Stimulated activated CD8-positive, alpha-beta memory T cell treated with anti-CD3 and anti-CD28 coated beads, Interleukin-15, amount 100 ng/mL, for 1 hour (primary cell): ENCODE measurements around the gene OR2T10.
"Not testable (repeated sequence)": the region's sequence is repeated elsewhere in the genome, so short reads cannot be mapped to it uniquely, and the experiment has no call there.

Source experiments
- DNase-seq: peaks from one replicate; pipeline ENCODE4 v3.0.0-alpha.2; 2020; ENCODE audit warnings: low read depth

OR2T10 gene, protein sequence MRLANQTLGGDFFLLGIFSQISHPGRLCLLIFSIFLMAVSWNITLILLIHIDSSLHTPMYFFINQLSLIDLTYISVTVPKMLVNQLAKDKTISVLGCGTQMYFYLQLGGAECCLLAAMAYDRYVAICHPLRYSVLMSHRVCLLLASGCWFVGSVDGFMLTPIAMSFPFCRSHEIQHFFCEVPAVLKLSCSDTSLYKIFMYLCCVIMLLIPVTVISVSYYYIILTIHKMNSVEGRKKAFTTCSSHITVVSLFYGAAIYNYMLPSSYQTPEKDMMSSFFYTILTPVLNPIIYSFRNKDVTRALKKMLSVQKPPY

DNA sequence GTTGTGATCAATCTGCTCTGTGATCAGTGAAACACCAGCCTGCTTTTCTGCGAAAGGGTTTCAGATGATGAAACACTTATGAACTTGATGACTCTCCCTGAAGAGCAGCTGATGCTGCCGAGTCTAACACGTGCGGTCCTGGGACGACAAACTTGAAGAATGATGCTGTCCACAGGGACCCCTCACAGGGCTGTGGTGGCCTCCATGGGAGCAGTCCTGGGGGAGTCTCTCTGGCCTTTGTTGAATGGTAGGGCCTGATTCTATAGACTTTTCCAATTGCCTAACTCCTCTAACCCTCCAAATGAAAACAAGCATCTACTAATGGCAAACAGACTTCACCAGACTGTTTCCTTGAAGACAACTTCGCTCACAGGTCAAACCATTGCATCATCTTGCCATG lies at the start of gene OR2T10:
OR2T10 (minus strand) TSS at position 112 of the 400 bp plus-strand sequence. CDS start 3,932 bp downstream, outside the sequence.
- DNase-seq = no peak

DNA sequence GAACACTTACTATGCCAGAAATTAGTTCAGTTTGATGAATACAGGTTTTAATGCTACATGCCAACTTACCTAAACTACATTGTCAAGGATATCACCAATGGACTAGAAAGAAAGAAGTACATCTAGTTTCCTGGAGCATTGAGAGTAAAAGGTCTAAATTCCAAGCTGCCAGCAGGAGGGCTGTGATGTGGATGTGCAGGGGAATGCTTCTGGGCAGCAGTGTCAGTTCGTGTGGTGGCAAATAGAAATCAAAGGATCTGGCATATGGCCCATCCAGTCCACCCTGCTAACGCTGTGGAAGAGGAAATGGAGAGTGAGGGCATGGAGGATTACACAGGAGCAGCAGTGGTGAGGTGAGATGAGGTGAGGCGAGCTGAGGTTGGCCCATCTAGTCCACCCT lies 47.7 kb upstream of the OR2T10 start, which contains the start of gene OR2T35:
OR2T35 (minus strand) TSS at position 101 of the 400 bp plus-strand sequence. CDS start 6,020 bp downstream, outside the sequence.
- not testable (repeated sequence) for DNase-seq

DNA sequence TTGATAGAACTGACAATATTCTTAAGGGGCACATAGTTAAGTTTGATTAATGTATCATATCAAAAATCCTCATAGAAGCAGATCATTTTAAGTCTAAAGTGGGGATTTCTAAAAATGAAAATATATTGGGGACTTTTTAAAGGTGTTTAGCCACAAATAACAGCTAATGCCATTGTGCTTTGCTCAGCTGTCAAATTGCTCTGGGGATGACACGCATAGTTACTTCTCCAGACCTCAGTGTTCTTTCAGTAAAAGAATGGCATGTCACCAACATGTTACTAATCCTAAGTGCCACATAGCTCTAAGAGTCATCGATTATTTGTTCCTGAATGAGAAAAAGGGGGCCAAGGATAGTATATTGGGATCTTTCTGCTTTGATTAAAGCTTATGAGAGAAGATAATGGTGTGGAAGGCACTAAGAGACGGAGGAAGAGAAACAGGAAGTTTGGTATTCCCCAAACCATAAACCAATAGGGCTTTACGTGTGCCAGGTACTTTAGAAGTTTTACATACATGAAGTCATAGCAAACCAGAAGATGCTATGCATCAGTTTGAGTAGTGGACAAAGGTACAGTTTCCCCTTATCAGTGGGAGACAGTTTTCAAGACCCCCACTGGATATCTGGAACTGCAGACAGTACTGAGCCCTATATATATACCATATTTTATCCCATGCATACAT lies 45.6 kb upstream of the OR2T10 start:
- DNase-seq = not testable (repeated sequence)

DNA sequence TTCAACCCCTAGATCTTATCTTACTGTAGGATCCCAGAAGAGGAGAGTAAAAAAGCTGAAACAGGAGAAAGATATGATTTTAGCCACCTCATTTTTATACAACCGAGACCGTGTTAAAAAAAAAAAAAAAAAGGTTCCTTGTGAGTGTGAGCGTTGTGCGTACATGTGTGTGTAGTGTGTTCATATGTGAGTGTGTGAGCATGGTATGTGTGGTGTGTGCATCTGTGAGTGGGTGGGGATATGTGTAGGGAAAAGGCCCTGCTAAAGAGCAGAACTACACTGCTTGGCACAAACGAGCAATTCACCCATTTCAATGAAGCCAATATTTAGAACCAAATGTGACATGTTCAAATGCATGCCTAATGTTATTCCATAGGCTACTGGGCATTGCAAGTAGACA lies 44.1 kb upstream of the OR2T10 start:
- DNase-seq = not testable (repeated sequence)

DNA sequence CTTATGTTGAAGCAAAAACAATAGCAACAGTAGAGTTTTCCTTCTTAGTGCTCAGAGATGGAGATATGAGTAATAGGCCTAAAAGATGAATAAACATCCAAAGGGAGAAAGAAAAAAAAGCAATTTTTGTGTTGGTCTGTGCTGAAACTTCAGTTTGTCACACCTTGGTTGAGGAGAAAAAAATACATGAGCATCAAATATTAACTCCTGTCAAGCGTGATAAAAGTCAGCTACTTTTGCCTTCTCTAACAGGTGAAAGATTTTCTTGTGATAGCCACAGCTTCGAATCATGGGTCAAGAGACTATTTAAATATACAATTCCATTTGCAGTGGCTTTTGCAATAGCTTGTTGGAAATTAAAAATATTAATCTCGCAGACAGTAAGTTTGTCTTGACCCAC lies 43.4 kb upstream of the OR2T10 start:
- not testable (repeated sequence) for DNase-seq

DNA sequence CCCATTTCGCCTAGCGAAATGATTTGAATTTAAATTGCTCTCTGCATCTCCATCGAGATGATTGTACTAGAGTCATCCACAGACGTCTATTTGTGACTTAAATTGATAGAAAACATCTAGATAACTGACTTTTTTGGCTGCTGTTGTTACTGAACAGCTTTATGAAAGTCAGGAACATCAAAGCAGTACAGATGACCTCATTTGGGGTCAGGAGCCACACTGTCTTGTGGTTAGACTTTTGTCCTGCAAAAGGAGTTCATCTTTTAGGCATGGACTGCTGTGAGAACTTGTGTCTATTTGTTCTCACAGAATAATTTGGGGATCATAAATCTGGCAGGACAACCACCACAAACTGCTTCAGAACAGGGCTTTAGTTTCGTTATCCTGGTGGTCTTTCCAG lies 42.2 kb upstream of the OR2T10 start:
- DNase-seq = not testable (repeated sequence)

DNA sequence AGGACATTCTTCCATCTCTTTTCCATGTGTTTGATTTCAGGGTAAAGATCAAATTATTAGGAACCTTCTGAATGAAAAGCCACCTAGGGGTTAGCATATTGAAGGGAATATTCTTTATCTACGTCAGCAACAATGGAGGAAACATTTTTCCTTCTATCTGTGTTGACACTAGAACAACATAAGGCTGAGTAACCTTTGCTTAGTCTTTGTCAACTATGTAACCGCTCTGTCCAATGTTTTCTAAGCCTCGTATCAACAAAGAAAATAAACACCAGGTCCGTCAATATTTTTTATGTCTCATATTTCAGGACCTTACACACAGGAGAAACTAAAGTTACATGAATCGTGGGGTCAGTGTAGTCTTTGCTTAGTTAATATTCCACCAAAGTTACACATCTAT lies 39.1 kb upstream of the OR2T10 start:
- not testable (repeated sequence) for DNase-seq

DNA sequence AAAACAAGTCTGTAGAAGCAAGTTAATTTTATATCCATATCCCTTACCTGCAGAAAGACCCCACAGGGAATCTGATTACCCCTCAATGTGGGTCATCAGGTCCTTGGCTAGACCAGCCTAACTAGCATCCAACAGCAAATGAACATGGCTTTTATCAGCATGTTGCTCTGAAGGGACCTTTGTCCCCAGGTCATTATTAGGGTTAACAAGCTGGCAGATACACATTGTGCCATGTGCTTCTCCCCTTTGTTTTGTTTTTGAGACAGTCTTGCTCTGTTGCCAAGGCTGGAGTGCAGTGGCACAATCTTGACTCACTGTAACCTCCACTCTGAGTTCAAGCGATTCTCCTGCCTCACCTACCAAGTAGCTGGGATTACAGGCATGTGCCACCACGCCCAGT lies 37.5 kb upstream of the OR2T10 start, which contains the start of gene OR2T11:
OR2T11 (minus strand) TSS at position 101 of the 400 bp plus-strand sequence. CDS start 7,963 bp downstream, outside the sequence.
- not testable (repeated sequence) for DNase-seq

DNA sequence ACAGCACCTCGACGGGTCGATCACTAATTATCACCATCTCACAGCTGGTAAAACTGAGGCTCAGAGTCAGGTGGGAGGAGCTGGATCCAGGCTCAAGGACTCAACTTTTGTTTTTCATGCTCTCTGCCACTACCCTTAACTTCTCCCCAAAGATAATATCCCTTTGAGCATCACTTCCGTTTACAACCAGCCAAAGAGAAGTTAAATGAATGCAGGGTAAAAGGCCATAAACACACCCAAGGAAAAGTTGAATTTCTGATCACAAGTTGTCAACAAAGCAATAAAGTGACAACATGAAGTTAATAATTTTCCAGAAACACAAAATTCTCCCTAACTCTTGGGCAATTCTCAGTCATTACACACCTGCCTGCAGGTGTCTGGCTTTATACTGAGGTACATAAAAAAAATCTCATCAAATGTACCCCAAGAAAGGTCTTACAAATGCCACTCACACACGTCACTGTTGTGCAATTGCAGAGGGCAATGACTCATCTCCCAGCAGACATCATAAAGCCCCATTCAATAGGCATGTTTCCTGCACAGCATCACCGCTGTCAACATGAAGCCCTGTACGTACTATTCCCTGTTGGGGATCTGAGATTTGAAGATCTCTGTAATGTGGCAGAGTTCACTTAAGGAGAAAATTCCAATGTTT lies 34.0 kb upstream of the OR2T10 start:
- DNase-seq = no peak

DNA sequence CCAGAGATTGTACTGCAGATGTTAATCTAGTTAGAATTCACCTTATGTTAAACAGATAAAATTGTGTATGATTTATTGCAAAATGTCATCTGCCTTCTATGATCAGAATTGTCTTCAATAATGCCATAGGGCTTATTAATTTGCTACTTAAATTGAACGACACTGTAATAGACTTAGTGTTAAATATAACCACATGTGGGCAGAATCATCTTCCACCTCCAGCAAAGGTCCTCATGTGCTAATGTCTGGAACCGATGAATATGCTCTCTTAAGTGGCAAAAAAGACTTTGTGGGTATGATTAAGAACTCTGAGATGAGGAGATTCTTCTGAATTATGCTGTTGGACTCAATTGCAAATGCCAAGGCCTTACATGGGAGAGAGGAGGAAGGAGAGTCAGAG lies 33.1 kb upstream of the OR2T10 start:
- DNase-seq = no peak

DNA sequence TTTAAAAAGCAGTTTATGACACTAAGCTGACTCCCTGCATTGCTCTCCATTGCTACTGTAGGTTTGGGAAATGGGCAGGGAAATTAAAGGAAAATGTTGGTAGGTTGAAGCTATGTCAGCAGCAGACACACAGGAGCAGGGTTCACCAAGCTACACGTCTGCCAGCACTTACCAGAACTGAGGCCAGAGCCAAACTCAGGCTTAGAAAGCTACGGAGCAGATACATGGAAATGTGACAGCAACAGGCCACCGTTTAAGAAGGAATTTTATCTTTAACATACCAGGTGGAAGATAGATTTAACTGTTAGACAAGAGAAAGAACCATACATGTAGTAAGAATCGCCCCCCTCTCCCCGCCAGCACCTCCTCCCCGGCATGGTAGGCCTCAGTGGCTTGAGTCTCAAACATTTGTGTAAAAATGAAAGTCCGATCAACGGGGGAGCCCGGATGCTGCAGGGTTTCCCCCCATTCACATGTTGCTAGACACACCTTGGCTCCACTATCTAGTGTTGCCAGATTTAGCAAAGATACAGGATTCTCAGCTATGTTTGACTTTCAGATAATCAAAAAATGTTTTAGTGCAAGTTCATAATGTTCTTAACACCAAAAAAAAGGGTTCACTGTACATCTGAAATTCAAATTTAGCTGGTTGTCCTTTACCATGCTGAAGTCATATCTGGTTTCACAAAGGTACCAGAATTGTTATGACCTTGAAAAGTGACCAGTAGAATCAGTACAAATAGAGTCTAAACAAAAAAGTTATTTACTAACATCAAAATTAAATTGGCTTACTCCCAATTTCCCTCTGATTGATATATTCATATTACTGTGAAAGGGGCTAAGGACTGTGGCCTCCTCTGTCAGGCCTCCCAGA lies 30.7 kb upstream of the OR2T10 start:
- DNase-seq = no peak

DNA sequence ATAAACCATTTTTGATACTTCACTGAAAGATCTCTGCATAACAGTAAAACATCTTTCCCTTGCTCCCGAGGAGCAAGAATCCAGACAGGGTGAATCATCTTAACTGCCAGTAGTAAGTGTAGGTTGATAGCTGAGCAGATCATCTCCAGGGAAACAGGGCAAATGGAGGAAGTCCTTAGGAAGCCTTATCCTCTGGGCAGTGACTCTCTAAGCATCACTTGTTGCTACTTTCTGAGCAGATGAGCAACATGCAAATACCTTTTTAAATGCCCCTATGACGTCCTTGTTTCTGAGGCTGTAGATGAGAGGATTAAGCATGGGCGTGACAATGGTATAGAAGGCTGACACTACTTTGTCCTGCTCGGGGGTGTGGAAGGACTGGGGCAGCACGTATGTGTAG lies 28.5 kb upstream of the OR2T10 start:
- DNase-seq = no peak

DNA sequence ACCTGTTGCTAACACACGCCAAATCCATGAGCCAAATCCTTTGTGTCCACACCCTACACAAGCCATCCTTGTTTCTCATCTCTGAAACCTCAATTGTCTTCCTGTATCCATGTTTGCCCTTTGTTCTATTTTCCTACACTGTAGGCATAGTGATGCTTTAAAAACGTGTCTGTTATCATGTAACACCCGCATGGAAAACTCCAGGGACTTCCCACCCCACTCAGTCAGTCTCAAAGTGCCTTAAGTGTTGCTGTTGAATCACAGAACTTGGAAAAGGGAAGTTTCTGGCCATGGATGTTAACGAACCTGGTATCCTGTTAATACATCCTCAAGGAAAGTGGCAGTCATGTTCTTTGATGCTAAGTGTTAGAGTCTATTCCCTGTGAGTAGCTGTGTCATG lies 27.7 kb upstream of the OR2T10 start:
- DNase-seq = no peak

DNA sequence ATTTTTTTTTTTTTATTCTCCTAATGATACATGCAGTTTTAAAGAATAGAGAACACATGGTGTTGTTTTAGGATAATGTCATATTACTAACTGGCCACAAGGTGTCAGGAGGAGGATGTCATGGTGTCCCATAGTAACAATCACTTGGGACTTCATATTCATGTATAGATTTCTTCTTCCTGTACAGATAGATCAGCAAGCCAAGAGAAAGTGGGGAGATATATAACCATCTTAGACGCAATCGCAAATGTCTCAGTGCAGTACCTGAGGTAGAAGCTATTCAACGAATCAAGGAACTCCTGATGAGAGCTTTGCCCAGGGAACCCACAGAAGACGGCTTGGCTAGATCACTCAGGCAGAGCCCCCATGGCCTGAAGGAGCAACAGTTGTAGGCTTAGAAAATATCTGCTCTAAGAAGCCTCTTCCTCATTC lies 25.1 kb upstream of the OR2T10 start:
- DNase-seq = no peak

DNA sequence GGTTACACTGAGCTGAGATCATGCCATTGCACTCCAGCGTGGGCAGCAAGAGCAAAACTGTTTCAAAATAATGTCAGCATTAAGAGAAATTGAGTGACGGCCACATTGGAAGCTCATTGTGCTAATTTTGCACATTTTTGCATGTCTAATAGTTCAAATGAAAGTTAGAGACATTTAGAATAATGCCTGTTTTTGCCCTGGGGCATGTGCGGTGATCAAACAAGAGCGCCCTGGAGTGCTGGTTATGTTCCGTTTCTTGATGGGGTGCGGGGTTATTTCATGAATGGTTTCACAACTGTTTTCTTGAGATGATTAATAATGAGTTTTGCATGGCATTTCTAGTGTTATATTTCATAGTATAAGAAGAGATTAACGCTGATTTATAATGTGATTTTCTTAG lies 24.3 kb upstream of the OR2T10 start:
- DNase-seq = no peak

DNA sequence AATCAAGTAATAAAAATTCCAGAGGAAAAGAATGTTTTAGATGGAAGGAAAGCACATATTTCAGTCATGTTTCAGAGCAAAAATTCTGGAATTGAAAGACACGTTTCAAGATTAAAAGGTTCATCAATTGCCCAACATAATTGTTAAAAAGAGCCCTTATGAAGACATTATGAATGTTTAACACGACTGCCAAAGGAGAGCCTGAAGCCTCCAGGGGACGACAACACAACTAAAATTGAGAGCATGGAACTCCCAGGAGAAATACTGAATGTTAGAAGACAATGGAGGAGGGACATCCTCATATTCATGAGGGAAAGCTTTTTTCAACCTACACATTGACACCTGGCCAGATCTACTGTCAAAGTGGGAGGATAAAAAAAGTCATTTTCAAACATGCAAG lies 21.4 kb upstream of the OR2T10 start:
- DNase-seq = peak; percentile 34

DNA sequence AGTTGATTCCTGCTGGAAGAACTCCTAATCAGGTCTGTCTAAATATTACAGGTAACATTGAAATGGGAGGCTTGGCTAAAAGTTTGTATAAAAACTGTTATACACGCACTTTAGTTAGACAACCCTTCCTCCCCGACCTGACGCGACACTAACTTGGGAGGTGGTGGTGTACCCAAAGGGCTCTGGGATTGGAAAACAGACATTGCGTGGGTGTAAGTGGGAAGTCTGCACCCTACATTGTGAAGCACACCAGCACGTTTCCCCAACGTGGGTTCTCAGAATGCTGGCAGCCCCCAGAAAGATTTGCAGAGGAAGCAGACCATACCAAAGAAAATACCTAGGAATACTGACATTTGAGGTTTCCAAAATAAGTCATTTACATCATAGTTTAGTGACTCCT lies 20.6 kb upstream of the OR2T10 start:
- no peak for DNase-seq

DNA sequence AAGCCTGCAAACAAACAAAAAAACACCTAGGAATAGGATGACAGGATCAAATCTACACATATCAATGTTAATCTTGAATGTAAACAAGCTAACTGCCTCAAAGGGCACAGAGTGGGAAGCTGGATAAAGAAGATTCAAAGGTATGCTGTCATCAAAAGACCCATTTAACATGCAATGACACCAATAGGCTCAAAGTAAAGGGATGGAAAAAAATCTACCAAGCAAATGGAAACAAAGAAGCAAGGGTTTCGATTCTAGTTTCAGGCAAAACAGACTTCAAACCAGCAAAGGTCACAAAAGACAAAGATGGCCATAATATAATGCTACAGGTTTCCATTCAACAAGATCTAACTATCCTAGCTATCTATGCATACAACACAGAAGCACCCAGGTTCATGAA lies 16.2 kb upstream of the OR2T10 start:
- DNase-seq = no peak

DNA sequence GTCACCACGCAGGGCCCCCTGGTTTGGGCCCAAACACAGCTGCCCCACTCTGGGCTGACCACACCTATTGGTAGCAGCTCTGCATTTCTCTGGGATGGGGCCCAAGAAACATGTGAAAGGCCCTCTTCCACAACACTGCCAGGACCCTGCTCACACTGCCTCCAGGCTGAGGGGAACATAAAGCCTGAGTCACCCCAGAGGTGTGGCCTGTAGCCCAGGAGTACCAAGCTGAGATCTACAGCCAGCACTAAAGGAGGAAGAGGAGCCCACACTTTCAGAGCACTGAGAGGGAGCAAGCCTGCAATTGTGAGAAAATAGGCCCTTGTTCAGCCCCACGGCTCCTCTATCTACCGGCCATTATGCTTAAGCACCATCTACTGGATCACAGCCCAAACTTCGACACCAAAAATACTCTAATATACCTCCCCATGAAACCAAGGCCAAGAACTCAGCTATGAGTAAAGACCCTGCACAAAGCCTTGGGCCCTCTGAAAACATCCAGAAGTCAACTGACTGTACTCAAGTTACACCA lies 14.4 kb upstream of the OR2T10 start:
- no peak for DNase-seq

DNA sequence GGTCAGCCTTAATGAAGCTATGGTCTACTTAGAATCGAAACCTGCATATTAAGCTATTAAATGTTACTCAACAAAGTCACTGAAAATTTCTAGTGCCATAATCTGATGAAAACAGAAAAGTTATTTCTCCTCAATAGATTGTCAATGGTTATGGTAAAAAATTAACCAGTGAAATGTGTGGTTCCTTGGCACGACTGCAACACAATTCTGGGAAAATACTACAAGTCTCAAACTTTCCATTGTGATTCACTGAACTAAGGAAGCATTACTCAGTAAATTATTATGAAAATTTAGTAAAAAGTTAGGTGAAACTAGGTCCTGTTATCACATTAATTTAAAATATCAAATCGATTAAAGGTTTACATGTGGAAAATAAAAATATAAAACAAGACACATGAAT lies 12.8 kb upstream of the OR2T10 start:
- DNase-seq = no peak

DNA sequence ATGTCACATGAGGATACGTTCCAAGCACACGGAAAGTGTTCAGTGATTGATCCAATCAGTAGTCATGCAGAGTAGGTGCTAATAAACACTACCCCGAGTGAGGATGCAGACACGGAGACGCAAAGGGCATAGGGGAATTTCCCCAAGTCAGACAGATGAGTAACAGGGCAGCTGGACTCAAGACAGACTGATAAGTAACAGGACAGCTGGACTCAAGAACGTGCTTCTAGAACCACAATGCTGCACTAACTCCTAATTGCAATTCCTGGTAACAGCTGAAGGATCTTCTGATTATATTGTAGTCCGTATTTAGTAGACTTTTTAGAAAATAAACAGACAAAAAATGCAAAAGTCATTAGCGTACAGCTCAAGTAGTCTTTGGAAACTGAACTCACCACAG lies 1.9 kb upstream of the OR2T10 start:
- DNase-seq = no peak

DNA sequence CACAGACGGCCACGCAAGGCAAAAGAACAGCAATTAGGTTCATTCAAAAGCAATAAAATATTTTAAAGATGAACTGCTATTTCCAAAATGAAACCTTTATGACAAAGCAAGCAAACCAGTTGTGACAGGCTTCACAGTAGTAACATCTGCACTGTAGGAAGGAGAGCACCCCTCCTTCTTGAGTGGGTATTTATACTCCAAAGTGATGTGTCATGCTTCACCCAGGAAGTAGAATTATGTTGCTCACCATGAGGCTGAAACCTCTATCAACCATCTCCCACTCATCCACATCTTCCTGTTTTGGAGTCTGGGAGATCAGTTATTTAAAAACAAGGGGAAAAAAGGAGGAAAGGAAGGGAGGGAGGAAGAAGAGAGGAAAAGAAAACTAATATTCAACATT lies 885 bp downstream of the OR2T10 start:
- DNase-seq = no peak
